SU-DHL-6 (cell line): Measurements from ENCODE around the gene IRF1.

ENCODE experiments used
- H2AFZ ChIP-seq: fragments of 200-600 bp; sonication (generic); 2 replicates; pipeline ENCODE4 v1.6.1; 2014; ENCODE audit warnings: low read depth, mild to moderate bottlenecking, moderate library complexity, mixed read lengths, antibody characterized with exemption, low read length; ENCODE audit not compliant: severe bottlenecking
- H3F3A ChIP-seq: fragments of 200-600 bp; shearing (Covaris generic); 2 replicates; pipeline ENCODE4 v1.6.0; 2016; ENCODE audit warnings: antibody characterized with exemption, mild to moderate bottlenecking; ENCODE audit not compliant: insufficient read depth
- H3K27ac ChIP-seq: fragments of 200-600 bp; sonication (generic); 2 replicates; pipeline ENCODE4 v1.5.1; 2016; ENCODE audit warnings: low read depth, mild to moderate bottlenecking, low read length, moderate library complexity, mixed read lengths
- H3K27me3 ChIP-seq: fragments of 200-600 bp; sonication (generic), shearing (Covaris generic); 2 replicates; pipeline ENCODE4 v1.6.0; 2014; ENCODE audit warnings: mild to moderate bottlenecking, low read length
- H3K36me3 ChIP-seq: fragments of 200-600 bp; sonication (generic); 2 replicates; pipeline ENCODE4 v1.6.1; 2014; ENCODE audit warnings: mild to moderate bottlenecking, low read length, mixed read lengths
- H3K4me2 ChIP-seq: fragments of 300-600, 200-600 bp; shearing (Covaris generic), sonication (generic); 2 replicates; pipeline ENCODE4 v1.6.0; 2014; ENCODE audit warnings: low read length, low read depth, mild to moderate bottlenecking; ENCODE audit not compliant: poor library complexity, severe bottlenecking
- H3K4me3 ChIP-seq: fragments of 200-600 bp; sonication (generic); 2 replicates; pipeline ENCODE4 v1.5.1; 2014; ENCODE audit warnings: antibody characterized with exemption, low read length, mild to moderate bottlenecking, mixed read lengths; ENCODE audit not compliant: insufficient read depth, poor library complexity, severe bottlenecking
- H3K79me2 ChIP-seq: fragments of 200-600 bp; sonication (generic); 2 replicates; pipeline ENCODE4 v1.6.1; 2014; ENCODE audit warnings: mild to moderate bottlenecking, low read length, moderate library complexity; ENCODE audit not compliant: insufficient read depth
- H3K9ac ChIP-seq: fragments of 200-600 bp; sonication (generic); 2 replicates; pipeline ENCODE4 v1.7.0; 2014; ENCODE audit warnings: mild to moderate bottlenecking, low read length
- H3K9me2 ChIP-seq: fragments of 200-600 bp; sonication (generic); replicated peaks from 2 replicates; pipeline ENCODE4 v1.6.1; 2014; ENCODE audit warnings: low read length; ENCODE audit not compliant: insufficient read depth
- H3K9me3 ChIP-seq: fragments of 200-600 bp; sonication (generic); 2 replicates; pipeline ENCODE4 v1.6.1; 2014; ENCODE audit warnings: low read length, mixed read lengths; ENCODE audit not compliant: insufficient read depth
- H4K20me1 ChIP-seq: fragments of 200-600 bp; sonication (generic); 2 replicates; pipeline ENCODE4 v1.6.1; 2014; ENCODE audit warnings: low read depth, mild to moderate bottlenecking, antibody characterized with exemption, low read length, moderate library complexity, mixed read lengths
- EZH2phosphoT487 ChIP-seq: fragments of 200-600 bp; sonication (generic), shearing (Covaris generic); conservative IDR thresholded peaks from 2 replicates; pipeline ENCODE4 v1.6.1; 2018; ENCODE audit warnings: mild to moderate bottlenecking, antibody characterized with exemption, low read length, moderate library complexity, mixed read lengths
- TF ChIP-seq, protein P1 (sequence below): fragments of 200-600 bp; sonication (generic); IDR thresholded peaks from one replicate; pipeline ENCODE4 v1.5.1; 2017; ENCODE audit warnings: antibody characterized with exemption, mild to moderate bottlenecking, low read length, moderate library complexity; ENCODE audit not compliant: insufficient read depth, poor library complexity, severe bottlenecking

Gene IRF1

DNA sequence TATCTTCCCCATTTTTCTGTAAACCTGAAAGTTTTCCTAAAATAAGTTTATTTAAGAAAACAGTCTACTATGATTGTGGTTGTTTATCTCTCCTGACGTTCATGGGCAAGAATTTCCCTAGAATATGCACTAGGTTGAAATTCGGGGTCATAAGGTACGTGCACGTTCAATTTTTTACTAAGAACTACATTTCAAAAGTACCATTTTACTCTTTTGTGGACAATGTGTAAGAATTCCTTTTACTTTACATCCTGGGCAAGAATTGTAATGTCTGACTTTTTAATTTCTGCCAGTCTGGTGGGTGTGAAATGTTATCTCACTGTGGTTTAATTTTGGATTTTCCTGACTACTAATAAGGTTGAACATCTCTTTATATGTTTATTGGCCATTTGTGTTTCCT is 40.4 kb upstream of the IRF1 start:
- H3K9ac ChIP-seq = no peak overlapping the region
- no peak overlapping the region for H2AFZ ChIP-seq
- no peak for TF ChIP-seq EZH2phosphoT487
- TF ChIP-seq, protein P1, sequence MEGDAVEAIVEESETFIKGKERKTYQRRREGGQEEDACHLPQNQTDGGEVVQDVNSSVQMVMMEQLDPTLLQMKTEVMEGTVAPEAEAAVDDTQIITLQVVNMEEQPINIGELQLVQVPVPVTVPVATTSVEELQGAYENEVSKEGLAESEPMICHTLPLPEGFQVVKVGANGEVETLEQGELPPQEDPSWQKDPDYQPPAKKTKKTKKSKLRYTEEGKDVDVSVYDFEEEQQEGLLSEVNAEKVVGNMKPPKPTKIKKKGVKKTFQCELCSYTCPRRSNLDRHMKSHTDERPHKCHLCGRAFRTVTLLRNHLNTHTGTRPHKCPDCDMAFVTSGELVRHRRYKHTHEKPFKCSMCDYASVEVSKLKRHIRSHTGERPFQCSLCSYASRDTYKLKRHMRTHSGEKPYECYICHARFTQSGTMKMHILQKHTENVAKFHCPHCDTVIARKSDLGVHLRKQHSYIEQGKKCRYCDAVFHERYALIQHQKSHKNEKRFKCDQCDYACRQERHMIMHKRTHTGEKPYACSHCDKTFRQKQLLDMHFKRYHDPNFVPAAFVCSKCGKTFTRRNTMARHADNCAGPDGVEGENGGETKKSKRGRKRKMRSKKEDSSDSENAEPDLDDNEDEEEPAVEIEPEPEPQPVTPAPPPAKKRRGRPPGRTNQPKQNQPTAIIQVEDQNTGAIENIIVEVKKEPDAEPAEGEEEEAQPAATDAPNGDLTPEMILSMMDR = no peak
- no peak overlapping the region for H3K4me3 ChIP-seq
- H3K27me3 ChIP-seq = no peaks in the 10 kb centered on the region
- no peaks in the 10 kb centered on the region for H4K20me1 ChIP-seq
- no peaks in the 10 kb centered on the region for H3K9me3 ChIP-seq
- H3K27ac ChIP-seq = no peak overlapping the region
- no peaks in the 10 kb centered on the region for H3K79me2 ChIP-seq
- H3F3A ChIP-seq = no peaks in the 10 kb centered on the region
- H3K9me2 ChIP-seq = no peaks in the 10 kb centered on the region
- no peak overlapping the region for H3K4me2 ChIP-seq
- no peaks in the 10 kb centered on the region for H3K36me3 ChIP-seq

DNA sequence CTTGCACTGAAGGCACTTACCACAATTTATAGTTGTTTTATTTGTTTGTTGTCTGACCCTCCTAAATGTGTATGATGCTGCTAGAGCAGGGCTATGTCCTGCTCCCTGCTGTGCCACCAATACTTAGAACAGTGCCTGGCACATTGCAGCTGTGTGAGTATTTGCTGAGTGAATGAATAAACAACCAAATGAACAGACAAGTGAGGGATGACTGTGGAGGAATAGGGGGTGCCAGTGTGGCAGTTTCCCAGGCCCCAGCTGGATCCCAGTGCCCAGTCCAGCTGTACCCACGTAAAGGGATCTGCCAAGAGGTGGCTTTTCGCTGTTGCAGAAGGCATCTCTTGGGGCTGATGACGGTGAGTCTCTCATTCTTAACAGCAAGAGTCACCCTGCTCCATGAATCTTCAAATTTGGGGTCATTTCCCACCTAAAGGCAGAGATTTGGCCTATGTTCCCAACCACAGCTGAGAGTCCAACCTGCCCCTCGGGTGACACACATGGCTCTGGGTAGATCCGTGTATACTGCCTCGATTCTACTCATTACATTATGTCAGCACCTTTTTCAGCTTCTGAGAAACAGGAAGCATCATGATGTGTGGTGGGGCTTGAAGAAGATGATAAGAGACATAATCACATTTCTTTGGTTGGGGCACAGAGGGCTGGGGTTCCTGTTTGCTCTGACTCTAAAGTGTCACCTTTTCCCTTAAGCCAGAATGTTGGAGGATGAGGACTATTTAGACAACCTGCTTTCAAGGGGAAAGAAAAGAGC is 38.5 kb upstream of the IRF1 start:
- H4K20me1 ChIP-seq = no peaks in the 10 kb centered on the region
- no peaks in the 10 kb centered on the region for H3K79me2 ChIP-seq
- H3K9me3 ChIP-seq = no peaks in the 10 kb centered on the region
- no peak overlapping the region for H3K4me2 ChIP-seq
- H2AFZ ChIP-seq = no peak overlapping the region
- no peak overlapping the region for H3K27ac ChIP-seq
- no peaks in the 10 kb centered on the region for H3K36me3 ChIP-seq
- TF ChIP-seq EZH2phosphoT487 = no peak
- TF ChIP-seq, protein P1 = no peak
- H3K9me2 ChIP-seq = no peaks in the 10 kb centered on the region
- H3K9ac ChIP-seq = no peak overlapping the region
- H3K27me3 ChIP-seq = no peaks in the 10 kb centered on the region
- no peaks in the 10 kb centered on the region for H3F3A ChIP-seq
- H3K4me3 ChIP-seq = no peak overlapping the region

DNA sequence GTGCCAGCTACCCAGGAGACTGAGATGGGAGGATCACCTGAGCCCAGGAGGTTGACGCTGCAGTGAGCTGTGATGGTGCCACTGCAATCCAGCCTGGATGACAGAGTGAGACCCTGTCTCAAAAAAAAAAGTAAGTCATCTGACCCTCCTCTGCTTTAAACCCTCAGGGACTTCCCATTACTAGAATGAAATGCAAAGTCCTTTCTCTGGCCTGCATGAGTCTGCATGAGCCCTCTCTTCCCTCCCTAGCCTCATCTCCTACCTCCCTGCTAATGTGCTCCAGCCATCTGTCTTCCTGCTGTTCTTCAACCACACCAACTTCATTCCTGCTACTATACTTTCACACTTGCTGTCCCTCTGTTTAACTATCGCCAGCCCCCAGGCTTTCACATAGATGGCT is 37.4 kb upstream of the IRF1 start:
- Histone ChIP-seq H3F3A (no peaks in the 10 kb centered on the region), H2AFZ (no peak overlapping the region), H3K9ac (no peak overlapping the region), H3K27me3 (no peaks in the 10 kb centered on the region), H3K9me2 (no peaks in the 10 kb centered on the region), H3K79me2 (no peaks in the 10 kb centered on the region), H3K4me2 (no peak overlapping the region), H4K20me1 (no peaks in the 10 kb centered on the region), H3K36me3 (no peaks in the 10 kb centered on the region), H3K9me3 (no peaks in the 10 kb centered on the region), H3K27ac (no peak overlapping the region), H3K4me3 (no peak overlapping the region)
- TF ChIP-seq, protein P1 = no peak
- TF ChIP-seq EZH2phosphoT487 = no peak
